Astrocyte of the spinal cord (primary cell): Measurements from ENCODE around the gene ASAP2.

Source experiments
- DNase-seq: peaks from one replicate; pipeline ENCODE4 v3.0.0; 2011; ENCODE audit warnings: low read depth, low spot score
- H3K4me3 ChIP-seq: 2 replicates; pipeline ENCODE4 v1.5.1; 2011; ENCODE audit warnings: low read depth, mild to moderate bottlenecking, low read length, moderate library complexity
- CTCF ChIP-seq: IDR thresholded peaks from 2 replicates; pipeline ENCODE4 v1.5.1; 2012; ENCODE audit warnings: low read depth, mild to moderate bottlenecking, low read length, inconsistent platforms
- in situ Hi-C: cut with HindIII; loops from 2 replicates; pipeline ENCODE4 v1.10.0; 2017; ENCODE audit warnings: low sequenced_read_pairs

ASAP2 gene

GRCh38 chr2:9297807-9298206 is 91.2 kb downstream of the ASAP2 start:
- no peak for TF ChIP-seq CTCF
- no peak for DNase-seq
- no peak overlapping the region for H3K4me3 ChIP-seq
- in situ Hi-C loops: no loop called here

- no peak for DNase-seq
- TF ChIP-seq CTCF: no peak
- in situ Hi-C loops: no loop called here
- no peak overlapping the region for H3K4me3 ChIP-seq
Observed at GRCh38 chr2:9298583-9298982, 92.0 kb downstream of the ASAP2 start.

GRCh38 chr2:9299161-9300100 is 92.8 kb downstream of the ASAP2 start:
- TF ChIP-seq CTCF: no peak
- in situ Hi-C loops: no loop called here

GRCh38 chr2:9300214-9300613 is 93.6 kb downstream of the ASAP2 start:
- in situ Hi-C loops: no loop called here
- H3K4me3 ChIP-seq: no peak overlapping the region
- no peak for TF ChIP-seq CTCF
- no peak for DNase-seq

More at GRCh38 chr2:9299161-9300100, 92.8 kb downstream of the ASAP2 start:
- DNase-seq: no peak
- H3K4me3 ChIP-seq: no peak overlapping the region

GRCh38 chr2:9300829-9301453 is 94.3 kb downstream of the ASAP2 start:
- in situ Hi-C loops: no loop called here
- TF ChIP-seq CTCF: no peak
- DNase-seq: no peak
- no peak overlapping the region for H3K4me3 ChIP-seq

- no peak for DNase-seq
- in situ Hi-C loops: no loop called here
- H3K4me3 ChIP-seq: no peak overlapping the region
- TF ChIP-seq CTCF: no peak
Observed at GRCh38 chr2:9302755-9303154, 96.1 kb downstream of the ASAP2 start.
